Measurements from ENCODE around the gene SPAG17.
A peak's percentile ranks its signal among the peaks of the same experiment; 100 is the strongest.

The SPAG17 gene

DNA sequence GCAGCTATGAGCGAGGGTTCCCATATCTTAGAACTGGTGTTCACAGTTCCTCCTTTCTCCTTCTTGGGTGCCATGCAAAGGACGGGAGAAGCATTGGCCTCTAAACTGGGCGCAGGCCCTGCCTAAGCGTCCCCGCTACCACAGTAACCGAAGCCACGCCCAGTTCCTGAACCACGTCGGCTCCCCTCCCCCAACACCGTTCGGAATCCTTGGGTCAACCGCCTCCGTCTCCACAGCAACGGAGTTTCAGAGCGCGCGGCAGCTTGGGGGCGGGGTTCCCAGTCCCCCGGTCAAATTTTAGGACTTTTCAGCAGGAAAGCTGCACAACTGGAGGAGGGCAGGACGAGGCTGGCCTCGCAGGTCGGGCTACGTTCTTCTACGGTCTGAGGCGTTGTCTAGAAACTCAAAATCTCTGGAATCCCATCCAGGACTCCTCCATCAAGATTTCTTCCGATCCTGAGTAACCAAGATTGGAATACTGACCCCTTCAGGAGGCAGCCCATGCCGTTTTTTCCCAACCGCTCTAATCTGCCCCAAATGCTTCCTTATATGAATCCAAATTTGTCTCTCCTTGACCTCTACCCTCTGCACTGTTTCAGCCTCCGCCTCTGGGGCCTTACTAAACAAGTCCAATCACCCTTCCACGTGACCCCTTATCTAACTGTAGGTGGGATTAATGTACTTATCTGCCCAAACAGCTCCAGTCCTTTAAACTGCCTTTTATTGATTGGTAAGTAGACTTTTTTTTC, at the start of gene SPAG17:
SPAG17 (minus strand) TSS at position 145 of the 749 bp plus-strand sequence; CDS start at position 74, 71 bp downstream.
- peak in 32 of 56 donors; percentile 2 to 63 (median 16) for DNase-seq

DNA sequence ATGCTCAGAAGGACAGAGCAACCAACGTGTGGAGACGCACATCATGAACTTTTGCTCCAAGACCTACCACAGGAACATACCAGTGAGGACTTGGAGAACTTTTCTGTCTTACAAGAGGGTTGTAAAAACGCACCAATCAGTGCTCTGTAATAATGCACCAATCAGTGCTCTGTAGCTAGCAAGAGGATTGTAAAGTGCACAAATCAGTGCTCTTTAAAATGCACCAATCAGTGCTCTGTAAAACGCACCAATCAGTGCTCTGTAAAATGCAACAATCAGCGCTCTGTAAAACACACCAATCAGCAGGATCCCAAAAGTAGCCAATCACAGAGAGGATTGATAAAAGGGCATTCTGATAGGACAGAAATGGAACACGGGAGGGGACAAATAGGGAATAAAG, 40.4 kb upstream of the SPAG17 start:
- DNase-seq = no peak

- peak in 1 of 56 donors; percentile 2 for DNase-seq
Observed at GRCh38 chr1:118223426-118223825, 38.4 kb upstream of the SPAG17 start.

DNA sequence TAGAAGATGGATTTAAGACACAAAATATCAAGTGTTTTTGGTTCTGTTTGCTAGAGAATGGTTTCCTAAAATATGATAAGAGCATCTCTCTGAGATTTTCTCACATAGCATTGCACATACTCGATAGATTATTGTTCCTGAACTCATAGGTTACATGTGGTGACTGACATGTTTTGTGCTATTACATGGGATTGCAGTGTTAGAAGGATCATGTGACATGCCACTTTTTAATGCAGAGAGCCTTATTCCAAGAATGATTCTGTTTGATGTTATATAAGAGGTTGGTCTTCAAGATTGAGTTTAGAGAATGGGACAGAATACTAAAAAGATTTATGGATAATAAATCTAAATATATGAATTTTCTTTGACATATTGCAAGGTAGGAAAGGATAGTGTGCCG, 34.4 kb upstream of the SPAG17 start:
- DNase-seq = no peak

DNA sequence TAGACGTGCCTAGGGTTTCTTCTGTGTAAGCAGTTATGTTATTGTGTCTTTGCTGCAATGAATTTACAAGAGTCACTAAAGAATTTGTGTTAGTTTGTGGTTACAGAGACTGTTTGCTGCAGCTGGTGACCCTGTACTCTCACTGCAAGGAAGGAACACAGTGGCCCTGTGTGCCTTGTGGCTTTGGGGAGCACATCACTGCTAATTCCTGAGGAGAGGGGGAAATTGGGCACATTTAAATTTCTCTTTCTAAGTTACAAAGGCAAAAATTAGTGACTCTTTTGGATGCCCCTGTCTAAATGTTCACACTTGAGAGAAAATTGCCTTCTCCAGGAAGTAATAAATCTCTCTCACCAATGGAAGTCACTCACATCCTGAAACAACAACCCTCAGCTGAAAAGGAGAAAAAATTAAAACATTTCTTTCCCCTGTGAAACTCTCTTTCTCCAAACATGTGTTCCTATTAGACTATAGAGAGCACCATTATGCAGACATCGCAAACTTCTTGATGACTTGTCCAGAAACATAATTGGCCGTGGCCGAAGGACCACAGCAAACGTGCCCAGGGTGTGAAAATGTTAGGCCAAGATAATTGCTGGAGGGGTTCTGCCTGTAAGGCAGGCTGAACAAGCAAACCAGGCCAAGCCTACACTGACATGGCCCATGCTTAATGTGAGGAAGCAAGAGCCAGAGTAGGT, 32.3 kb upstream of the SPAG17 start:
- DNase-seq = no peak

DNA sequence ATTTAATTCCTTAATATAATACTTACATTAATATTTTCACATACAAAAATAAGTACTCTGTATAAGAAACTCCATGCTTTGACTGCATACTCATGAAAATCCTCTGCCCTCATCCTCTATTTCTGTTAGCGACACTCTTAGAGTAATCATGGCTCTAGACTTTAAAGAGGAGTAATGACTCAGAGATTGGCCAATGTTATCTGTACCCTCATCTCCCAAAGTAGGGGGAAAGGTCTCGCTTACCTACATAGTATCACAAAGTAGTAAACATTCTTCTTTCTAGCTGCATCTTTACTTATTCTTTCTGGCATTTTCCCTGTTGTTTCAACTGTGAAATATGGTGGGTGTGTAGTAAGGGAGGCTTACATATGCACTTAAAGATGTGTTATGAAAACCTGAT, 29.8 kb upstream of the SPAG17 start:
- DNase-seq = no peak

DNA sequence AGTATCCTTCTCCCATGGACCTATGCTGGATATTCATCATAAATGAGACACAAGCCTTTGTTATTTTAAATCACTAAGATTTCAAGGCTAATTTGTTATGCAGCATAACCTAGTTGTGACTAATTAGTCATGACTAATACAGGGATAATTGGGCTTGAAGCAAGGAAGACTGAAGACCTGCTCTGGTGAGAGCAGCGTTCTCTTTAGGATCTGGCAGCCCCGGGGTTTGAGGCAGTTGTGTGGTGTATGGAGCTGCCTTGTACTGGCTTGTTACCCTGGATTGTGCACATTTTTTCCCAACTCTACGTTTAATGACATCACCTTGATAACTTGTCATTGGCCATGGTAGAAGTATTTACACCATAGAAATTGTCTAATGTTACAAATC, 25.7 kb upstream of the SPAG17 start:
- DNase-seq = no peak

GRCh38 chr1:118210051-118210722, 25.2 kb upstream of the SPAG17 start:
- DNase-seq = no peak

- no peak for DNase-seq
Observed at GRCh38 chr1:118209648-118210047, 24.6 kb upstream of the SPAG17 start.

DNA sequence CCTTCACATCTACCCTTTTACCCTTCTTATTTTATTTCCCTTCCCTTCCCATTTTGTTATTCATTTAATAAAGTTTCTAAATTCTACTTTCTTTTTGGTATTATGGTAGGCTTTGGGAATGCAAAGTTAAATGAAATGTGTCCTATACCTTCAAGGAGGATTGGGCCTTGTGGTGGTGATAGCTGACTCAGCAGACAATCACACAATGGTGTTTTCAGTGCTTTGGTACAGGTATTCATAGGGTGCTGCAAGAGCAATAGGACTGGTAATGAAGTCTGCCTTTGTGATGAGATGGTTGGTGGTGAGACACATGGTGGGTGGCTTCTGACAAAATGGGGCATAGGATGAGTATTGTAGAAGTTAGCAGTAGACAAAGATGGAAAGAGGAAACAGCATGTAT, 21.9 kb upstream of the SPAG17 start:
- no peak for DNase-seq

DNA sequence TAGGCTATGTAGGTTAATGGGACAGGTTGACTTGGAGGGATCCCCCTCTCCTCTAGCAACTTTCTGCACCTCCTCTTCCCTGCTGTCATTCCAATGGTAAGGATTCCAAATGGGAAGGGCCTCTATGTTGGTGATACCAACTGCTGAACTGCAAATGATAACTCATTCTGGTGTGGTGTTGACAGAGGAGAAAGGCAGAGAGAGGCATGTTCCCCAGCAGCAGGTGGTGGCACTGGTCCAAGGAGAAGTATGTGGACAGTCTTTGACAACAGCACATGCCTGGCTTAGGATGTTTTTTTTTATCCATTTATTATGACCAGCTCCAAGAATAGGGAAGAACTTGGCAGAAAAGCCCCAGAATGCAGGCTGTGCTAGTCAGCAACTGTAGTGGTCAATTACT, 19.6 kb upstream of the SPAG17 start:
- DNase-seq = no peak

GRCh38 chr1:118204105-118204504, 19.1 kb upstream of the SPAG17 start:
- peak in 2 of 56 donors; percentile 1 to 11 for DNase-seq

DNA sequence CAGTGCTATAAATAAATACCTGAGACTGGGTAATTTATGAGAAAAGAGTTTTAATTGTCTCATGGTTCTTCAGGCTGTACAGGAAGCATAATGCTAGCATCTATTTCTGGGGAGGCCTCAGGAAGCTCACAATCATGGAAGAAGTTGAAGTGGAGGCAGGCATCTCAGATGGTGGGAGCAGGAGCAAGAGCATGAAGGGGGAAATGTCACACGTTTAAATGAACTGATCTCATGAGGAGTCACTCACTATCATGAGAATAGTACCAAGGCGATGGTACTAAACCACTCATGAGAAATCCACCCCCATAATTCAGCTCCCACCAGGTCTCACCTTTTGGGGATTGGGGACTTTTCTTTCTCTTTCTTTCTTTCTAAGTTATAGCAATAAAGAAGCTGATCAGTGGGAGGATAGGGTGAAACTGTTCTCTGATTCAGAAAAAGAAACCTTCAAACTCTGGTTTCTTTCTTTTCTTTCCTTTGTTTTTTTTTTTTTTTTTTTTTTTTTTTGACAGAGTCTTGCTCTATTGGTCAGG, 17.1 kb upstream of the SPAG17 start:
- DNase-seq = no peak

DNA sequence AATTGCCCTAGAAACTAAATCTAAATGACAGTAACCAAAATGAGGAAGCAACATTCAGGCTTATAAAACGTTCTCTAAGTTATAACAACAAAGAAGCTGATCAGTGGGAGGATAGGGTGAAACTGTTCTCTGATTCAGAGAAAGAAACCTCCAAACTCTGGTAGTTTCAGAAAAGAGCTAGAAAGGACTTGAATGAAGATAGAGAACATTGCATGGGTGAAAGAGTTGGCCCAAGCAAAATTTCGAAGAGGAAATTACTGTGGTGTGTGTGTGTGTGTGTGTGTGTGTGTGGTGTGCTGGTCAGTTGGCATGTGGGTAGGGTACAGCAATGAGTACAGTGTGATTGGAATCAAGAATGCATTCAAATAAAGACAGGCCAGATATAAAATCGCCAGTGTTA, 16.5 kb upstream of the SPAG17 start:
- DNase-seq = no peak

DNA sequence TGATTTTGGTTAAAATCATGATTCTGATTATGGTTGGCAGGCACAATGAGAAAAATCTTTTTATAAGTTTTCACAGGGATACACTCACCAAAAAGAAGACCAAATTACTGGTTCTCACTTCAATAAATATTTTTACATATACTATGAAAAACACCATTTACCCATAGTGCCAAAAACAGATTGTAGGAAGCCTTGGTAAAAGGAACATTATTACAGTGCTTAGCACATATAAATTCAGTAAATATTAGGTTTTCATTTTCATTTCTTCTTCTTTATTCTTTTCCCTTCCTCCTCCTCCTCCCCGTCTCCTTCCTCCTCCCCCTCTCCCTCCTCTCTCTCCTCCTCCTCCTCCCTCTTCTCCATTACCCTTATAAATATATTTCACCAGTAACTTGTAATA, 15.8 kb upstream of the SPAG17 start:
- DNase-seq = no peak

- DNase-seq = no peak
Observed at GRCh38 chr1:118190561-118190960, 5.5 kb upstream of the SPAG17 start.

DNA sequence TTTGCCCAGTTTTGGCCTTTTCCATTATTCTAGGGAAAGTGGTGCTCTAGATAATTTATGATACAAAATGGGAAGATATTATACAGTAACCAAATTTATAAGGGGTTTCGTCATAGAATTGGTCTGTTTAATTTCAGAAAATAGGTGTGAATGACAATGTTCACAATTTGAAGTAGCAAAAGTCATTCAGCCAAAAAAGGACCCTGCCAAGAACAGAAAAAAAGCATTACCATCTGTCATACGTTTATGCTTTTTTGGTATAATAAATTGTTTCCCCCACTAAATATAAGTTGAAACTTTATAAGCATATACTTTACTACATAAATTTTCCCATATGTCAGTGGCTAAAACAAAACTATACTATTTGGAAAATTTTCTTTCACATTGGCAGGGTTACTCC, 4.5 kb upstream of the SPAG17 start:
- DNase-seq = no peak

DNA sequence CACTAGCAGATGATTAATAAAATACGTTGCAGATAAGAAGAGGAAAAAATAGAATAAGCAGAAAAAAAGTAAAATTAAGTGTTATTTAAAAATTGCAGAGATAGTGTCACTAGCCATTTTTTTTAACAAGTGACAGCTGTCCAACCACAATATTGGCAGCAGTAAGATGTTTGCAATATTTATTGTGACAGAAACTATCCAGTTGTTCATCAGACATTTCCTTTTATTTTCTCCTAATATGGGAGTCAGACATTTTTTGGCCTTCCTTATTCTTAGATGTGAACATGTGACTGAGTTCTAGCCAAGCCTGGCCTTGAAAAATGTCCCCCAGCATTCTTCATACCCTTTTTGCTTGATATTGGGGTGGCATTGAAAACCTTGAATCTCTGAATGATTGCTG, 3.4 kb upstream of the SPAG17 start:
- no peak for DNase-seq

GRCh38 chr1:118186026-118186425, 998 bp upstream of the SPAG17 start:
- DNase-seq = no peak

DNA sequence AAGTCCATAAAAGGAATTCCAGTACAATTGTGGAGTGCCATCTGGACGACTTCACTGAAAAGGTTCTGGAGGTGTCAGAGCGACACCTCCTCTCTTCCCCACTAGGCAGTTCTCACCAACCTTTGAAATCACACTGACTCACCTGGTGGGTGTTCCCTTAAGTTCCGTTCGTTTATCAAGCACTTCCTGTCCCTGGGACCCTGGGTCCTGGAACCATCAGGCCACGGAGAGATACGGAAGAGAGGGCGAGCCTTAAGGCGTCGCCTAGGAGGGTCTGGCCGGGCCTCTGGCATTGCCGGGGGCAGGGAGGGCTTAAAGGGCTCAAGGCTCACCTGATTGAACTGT, 317 bp downstream of the SPAG17 start:
- DNase-seq = peak in 8 of 56 donors; percentile 8 to 30 (median 16)

- no peak for DNase-seq
Observed at GRCh38 chr1:118183586-118183985, 1.4 kb downstream of the SPAG17 start.

- DNase-seq = no peak
Observed at GRCh38 chr1:118177998-118178397, 7.0 kb downstream of the SPAG17 start.

Measured in nucleus accumbens (tissue), 56 donors.